GM12865 (cell line): ENCODE results near the gene MAB21L3.

ENCODE experiments used
- DNase-seq: peaks from one replicate; pipeline ENCODE4 v3.0.0; 2010; ENCODE audit warnings: low read depth
- H3K4me3 ChIP-seq: 2 replicates; pipeline ENCODE4 v1.5.1; 2011; ENCODE audit warnings: mild to moderate bottlenecking, low read depth, low read length, control low read depth
- TF ChIP-seq, protein P1 (sequence below): IDR thresholded peaks from 2 replicates; pipeline ENCODE4 v1.5.1; 2011; ENCODE audit warnings: low read length, control low read depth, low read depth, inconsistent platforms; ENCODE audit not compliant: insufficient read depth; ENCODE audit errors: missing control alignments

MAB21L3 gene

DNA sequence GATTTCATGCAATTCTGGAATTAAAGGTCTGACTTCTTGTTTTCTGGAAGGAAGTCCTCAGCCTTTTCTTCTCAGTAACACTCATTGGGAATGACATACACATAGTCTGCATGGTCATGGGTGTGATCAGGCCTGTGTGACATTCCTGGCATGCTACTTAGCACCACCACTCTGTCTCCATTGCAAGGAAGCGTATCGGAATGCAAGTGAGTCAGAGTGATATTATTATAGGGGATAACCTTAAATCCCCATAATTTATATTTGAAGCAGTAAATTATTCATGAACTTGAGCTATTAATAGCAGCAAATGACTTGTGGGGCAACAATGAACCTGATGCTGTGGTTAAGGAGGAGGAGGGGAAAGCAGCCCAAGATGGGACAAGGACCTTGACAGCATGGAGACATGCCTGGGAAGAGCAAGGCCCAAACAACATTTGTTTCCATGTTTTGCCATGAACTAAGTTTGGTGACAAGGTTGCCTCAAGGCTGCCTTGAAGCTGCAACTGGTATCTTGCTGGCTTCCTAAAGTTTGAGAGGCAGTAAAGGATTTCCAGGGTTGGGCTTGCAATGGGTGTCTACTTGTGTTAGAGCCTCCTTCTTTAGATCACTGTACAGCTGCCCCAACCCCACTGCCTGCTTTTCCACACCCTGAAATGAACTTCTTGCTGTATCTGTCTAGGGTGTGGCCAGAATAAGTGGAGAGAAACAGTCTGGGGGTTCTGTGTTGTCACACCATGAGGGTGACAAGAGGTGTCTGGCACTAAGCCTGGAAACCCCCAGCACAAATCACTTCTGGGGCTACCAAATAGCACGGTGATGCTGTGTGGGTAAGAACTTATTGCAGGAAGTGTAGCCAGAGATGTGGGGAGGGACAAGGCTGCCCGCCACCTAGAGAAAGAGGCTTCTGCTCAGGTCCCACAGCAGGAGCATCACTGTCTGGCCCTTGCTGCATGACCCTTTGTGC, 4.6 kb downstream of the MAB21L3 start:
- TF ChIP-seq, protein P1, sequence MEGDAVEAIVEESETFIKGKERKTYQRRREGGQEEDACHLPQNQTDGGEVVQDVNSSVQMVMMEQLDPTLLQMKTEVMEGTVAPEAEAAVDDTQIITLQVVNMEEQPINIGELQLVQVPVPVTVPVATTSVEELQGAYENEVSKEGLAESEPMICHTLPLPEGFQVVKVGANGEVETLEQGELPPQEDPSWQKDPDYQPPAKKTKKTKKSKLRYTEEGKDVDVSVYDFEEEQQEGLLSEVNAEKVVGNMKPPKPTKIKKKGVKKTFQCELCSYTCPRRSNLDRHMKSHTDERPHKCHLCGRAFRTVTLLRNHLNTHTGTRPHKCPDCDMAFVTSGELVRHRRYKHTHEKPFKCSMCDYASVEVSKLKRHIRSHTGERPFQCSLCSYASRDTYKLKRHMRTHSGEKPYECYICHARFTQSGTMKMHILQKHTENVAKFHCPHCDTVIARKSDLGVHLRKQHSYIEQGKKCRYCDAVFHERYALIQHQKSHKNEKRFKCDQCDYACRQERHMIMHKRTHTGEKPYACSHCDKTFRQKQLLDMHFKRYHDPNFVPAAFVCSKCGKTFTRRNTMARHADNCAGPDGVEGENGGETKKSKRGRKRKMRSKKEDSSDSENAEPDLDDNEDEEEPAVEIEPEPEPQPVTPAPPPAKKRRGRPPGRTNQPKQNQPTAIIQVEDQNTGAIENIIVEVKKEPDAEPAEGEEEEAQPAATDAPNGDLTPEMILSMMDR, result no peak
- H3K4me3 ChIP-seq, result no peak overlapping the region
- DNase-seq, result no peak

DNA sequence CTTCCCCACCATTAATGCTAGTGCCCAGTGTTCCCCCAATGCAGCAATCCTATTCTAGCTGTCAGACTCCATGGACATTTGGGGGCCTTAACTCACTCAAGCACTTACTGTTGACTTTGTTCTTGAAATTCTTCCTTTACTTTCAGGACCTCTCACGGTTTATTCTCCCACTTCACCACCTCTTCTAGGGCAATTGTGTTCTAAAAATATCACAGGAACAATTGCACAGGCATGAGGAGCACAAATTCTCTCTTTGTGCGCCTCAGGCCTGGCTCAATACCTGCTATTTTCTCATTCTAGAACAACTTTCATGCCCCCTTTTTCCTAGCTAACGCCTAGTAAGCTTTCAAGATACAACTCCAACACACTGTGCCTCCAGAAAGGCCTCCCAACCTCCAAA, 7.3 kb downstream of the MAB21L3 start:
- TF ChIP-seq, protein P1, result no peak
- H3K4me3 ChIP-seq, result no peak overlapping the region
- no peak for DNase-seq

DNA sequence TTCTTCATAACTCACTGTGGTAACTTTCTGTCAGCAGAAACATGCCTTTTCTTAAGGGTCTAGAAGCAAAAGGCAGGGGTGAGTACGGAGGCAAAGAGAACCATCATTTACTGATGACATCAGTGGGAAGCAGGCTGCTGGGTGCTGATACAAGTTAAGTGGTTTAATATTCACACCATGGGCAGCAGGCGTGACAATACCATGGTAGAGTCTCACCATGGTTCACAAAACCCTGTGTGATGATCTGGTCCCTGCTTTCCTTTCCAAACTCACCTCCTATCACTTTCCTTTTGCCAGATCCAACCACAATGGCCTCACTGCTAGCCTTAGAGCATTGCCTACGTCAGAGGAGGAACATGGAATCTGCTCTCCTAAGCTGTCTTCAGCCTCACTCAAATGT, 8.7 kb downstream of the MAB21L3 start:
- DNase-seq, result no peak
- TF ChIP-seq, protein P1, result no peak
- no peak overlapping the region for H3K4me3 ChIP-seq

DNA sequence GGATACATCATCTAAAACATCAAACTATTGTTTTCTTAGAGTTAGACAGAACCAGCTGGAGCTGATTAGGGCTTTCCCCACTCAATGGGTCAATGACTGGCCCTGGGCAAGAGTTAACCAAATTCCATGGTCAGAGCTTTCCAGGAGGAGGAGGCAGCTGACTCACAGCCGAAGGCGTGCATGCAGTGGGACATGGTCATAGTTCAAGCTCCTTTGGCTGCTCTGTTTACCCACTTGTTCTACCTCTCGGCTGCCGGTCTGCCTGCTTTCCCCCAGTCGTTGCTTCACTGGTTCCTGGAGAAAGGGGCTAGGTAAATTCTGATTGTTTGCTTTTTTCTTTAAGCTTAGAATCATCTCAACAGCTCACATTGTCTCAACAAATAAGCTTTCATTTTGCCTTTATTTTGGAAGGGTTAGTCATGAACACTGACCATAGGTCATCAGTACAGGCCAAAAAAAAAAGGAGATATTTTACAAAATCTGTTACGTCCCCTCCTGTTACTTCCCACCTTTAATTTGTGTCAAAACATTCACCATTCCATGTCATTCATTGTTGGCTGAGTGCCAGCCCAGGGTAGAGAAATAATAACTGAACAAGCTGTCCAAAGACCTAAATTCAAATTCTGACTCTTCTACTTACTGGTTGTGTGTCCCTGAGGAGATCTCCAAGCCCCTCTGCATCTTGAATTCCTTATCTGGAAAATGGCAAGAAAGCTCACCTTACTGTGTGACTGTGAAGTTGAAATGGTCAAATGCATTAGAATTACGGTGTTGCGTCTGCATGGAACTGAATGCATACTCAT, 12.0 kb downstream of the MAB21L3 start:
- no peak for DNase-seq
- H3K4me3 ChIP-seq, result no peak overlapping the region
- TF ChIP-seq, protein P1, result no peak

GRCh38 chr1:116123837-116124533, 12.8 kb downstream of the MAB21L3 start:
- TF ChIP-seq, protein P1, result no peak
- no peak for DNase-seq
- no peak overlapping the region for H3K4me3 ChIP-seq

DNA sequence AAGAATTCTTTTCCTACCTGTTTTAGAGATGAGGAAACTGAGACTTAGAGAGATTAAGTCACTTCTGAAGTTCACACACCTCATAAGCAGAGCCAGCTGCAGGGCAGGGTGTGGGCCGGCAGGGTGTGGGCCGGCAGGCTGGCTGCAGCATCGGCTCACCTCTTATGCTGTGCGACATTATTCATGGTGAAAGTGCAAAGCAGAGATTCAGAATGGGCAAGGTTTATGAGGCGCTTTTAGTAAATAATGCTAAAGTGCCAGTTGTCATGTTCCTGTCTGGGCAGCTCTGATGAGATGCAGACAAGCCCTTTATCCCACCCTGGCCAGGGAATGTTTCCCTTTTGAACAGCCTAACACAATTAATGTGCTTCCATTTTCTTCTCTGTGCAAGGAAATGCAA, 14.6 kb downstream of the MAB21L3 start:
- TF ChIP-seq, protein P1, result no peak
- no peak for DNase-seq
- H3K4me3 ChIP-seq, result no peak overlapping the region
